GM23338 (cell line): ENCODE data around the gene HOXB3. TPM values are rescaled to one million over a fixed set of nuclear protein-coding genes. Genes with fewer than 3 reads are reported as not detected.

Source experiments
- CREB1 ChIP-seq: fragments of 250-450 bp; sonication (Bioruptor Pico); IDR thresholded peaks from 2 replicates; pipeline ENCODE4 v1.5.0; 2020; ENCODE audit warnings: low read depth, mild to moderate bottlenecking, moderate library complexity
- ETS1 ChIP-seq: IDR thresholded peaks from 2 replicates; pipeline ENCODE4 v1.6.1; 2016; ENCODE audit warnings: antibody characterized with exemption
- EZH2 ChIP-seq: fragments of 200-600 bp; sonication (generic); IDR thresholded peaks from one replicate; pipeline ENCODE4 v1.8.0; 2017; ENCODE audit warnings: antibody characterized with exemption, mild to moderate bottlenecking, low read depth; ENCODE audit not compliant: unreplicated experiment
- EZH2phosphoT487 ChIP-seq: fragments of 200-600 bp; sonication (generic); IDR thresholded peaks from one replicate; pipeline ENCODE4 v1.8.1; 2018; ENCODE audit warnings: antibody characterized with exemption; ENCODE audit not compliant: unreplicated experiment
- JUNB ChIP-seq: IDR thresholded peaks from one replicate; pipeline ENCODE4 v1.6.1; 2016; ENCODE audit warnings: antibody characterized with exemption; ENCODE audit not compliant: unreplicated experiment
- NANOG ChIP-seq: IDR thresholded peaks from 2 replicates; pipeline ENCODE4 v1.6.1; 2016; ENCODE audit warnings: antibody characterized with exemption, borderline replicate concordance
- POLR2AphosphoS5 ChIP-seq: IDR thresholded peaks from 2 replicates; pipeline ENCODE4 v1.6.1; 2016; ENCODE audit warnings: antibody characterized with exemption, low read depth
- REST ChIP-seq: IDR thresholded peaks from one replicate; pipeline ENCODE4 v1.6.1; 2018; ENCODE audit warnings: antibody characterized with exemption; ENCODE audit not compliant: unreplicated experiment
- STAT1 ChIP-seq: IDR thresholded peaks from one replicate; pipeline ENCODE4 v1.6.1; 2016; ENCODE audit warnings: antibody characterized with exemption; ENCODE audit not compliant: unreplicated experiment
- ZNF114 ChIP-seq: fragments of 250-450 bp; sonication (Bioruptor Pico); IDR thresholded peaks from 2 replicates; pipeline ENCODE4 v1.5.0; 2020; ENCODE audit warnings: mild to moderate bottlenecking, moderate library complexity
- ZNF331 ChIP-seq: fragments of 250-450 bp; sonication (Bioruptor Pico); IDR thresholded peaks from 2 replicates; pipeline ENCODE4 v1.5.0; 2020; ENCODE audit warnings: low read depth, mild to moderate bottlenecking, moderate library complexity
- polyA plus RNA-seq: library from polyadenylated mRNA; unstranded; fragments of >200 nt; fragmentation: Nextera tagmentation; extraction: Ambion mirVana; gene quantifications from 2 replicates; pipeline ENCODE4 v1.2.1, GENCODE V29; 2016
- total RNA-seq: library from RNA; depleted of rRNA; stranded (reverse); fragments of >200 nt; shearing (Covaris generic); gene quantifications from 2 replicates; pipeline ENCODE4 v1.2.3, GENCODE V29; 2014
- TF ChIP-seq, protein P1 (sequence below): fragments of 250-450 bp; sonication (Bioruptor Pico); IDR thresholded peaks from 2 replicates; pipeline ENCODE4 v1.5.0; 2020; ENCODE audit warnings: mild to moderate bottlenecking, moderate library complexity

HOXB3 gene
- total and polyA plus RNA-seq, 2 experiments from 2014 or later = 0.17 TPM; not detected in 1

DNA sequence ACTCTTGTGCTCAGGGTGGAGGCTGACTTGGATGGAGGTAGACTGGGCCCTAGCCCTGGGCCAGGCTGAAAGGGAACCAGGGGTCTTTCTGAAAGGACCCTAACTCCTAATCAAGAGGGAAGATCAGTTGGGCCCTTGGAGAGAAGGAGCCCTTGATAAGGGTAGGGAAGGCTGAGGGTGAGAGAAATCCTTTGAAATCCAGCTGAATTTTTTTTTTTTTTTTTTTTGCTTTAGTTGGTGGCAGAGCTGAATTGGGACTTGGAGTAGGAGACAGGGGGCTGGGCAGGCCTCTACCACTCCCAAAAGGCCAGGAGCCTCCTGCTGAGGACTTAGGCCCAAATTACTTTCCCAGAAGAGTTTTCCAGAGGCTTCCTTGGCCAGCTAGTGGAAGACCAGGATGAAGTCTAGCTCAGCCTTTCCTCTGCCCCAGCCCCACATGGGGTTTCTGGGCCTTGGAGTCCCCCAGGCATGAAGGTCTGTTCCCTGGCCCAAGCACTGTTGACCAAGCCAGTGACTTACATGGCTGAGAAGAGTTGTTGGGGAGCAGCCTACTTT lies 643 bp upstream of the HOXB3 start (continued):
- TF ChIP-seq, protein P1, sequence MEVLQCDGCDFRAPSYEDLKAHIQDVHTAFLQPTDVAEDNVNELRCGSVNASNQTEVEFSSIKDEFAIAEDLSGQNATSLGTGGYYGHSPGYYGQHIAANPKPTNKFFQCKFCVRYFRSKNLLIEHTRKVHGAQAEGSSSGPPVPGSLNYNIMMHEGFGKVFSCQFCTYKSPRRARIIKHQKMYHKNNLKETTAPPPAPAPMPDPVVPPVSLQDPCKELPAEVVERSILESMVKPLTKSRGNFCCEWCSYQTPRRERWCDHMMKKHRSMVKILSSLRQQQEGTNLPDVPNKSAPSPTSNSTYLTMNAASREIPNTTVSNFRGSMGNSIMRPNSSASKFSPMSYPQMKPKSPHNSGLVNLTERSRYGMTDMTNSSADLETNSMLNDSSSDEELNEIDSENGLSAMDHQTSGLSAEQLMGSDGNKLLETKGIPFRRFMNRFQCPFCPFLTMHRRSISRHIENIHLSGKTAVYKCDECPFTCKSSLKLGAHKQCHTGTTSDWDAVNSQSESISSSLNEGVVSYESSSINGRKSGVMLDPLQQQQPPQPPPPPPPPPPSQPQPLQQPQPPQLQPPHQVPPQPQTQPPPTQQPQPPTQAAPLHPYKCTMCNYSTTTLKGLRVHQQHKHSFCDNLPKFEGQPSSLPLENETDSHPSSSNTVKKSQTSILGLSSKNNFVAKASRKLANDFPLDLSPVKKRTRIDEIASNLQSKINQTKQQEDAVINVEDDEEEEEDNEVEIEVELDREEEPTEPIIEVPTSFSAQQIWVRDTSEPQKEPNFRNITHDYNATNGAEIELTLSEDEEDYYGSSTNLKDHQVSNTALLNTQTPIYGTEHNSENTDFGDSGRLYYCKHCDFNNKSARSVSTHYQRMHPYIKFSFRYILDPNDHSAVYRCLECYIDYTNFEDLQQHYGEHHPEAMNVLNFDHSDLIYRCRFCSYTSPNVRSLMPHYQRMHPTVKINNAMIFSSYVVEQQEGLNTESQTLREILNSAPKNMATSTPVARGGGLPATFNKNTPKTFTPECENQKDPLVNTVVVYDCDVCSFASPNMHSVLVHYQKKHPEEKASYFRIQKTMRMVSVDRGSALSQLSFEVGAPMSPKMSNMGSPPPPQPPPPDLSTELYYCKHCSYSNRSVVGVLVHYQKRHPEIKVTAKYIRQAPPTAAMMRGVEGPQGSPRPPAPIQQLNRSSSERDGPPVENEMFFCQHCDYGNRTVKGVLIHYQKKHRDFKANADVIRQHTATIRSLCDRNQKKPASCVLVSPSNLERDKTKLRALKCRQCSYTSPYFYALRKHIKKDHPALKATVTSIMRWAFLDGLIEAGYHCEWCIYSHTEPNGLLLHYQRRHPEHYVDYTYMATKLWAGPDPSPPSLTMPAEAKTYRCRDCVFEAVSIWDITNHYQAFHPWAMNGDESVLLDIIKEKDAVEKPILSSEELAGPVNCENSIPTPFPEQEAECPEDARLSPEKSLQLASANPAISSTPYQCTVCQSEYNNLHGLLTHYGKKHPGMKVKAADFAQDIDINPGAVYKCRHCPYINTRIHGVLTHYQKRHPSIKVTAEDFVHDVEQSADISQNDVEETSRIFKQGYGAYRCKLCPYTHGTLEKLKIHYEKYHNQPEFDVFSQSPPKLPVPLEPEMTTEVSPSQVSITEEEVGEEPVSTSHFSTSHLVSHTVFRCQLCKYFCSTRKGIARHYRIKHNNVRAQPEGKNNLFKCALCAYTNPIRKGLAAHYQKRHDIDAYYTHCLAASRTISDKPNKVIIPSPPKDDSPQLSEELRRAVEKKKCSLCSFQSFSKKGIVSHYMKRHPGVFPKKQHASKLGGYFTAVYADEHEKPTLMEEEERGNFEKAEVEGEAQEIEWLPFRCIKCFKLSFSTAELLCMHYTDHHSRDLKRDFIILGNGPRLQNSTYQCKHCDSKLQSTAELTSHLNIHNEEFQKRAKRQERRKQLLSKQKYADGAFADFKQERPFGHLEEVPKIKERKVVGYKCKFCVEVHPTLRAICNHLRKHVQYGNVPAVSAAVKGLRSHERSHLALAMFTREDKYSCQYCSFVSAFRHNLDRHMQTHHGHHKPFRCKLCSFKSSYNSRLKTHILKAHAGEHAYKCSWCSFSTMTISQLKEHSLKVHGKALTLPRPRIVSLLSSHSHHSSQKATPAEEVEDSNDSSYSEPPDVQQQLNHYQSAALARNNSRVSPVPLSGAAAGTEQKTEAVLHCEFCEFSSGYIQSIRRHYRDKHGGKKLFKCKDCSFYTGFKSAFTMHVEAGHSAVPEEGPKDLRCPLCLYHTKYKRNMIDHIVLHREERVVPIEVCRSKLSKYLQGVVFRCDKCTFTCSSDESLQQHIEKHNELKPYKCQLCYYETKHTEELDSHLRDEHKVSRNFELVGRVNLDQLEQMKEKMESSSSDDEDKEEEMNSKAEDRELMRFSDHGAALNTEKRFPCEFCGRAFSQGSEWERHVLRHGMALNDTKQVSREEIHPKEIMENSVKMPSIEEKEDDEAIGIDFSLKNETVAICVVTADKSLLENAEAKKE (CRISPR knock-in tag) = no peak
- no peak for TF ChIP-seq ETS1
- TF ChIP-seq STAT1 = no peak
- TF ChIP-seq REST = no peak
- TF ChIP-seq EZH2phosphoT487 = no peak
- no peak for TF ChIP-seq ZNF331 (CRISPR knock-in tag)
- no peak for TF ChIP-seq EZH2
- TF ChIP-seq CREB1 (CRISPR knock-in tag) = no peak
- TF ChIP-seq POLR2AphosphoS5 = no peak
- TF ChIP-seq ZNF114 (CRISPR knock-in tag) = no peak
- no peak for TF ChIP-seq NANOG
- TF ChIP-seq JUNB = no peak
